HEK293T (cell line): ENCODE data around the gene MYL7.

ENCODE experiments used
- ARNT ChIP-seq: fragments of 450-650 bp; IDR thresholded peaks from 2 replicates; pipeline ENCODE4 v1.6.1; 2017; ENCODE audit warnings: mild to moderate bottlenecking
- BHLHE40 ChIP-seq: fragments of 450-650 bp; IDR thresholded peaks from 2 replicates; pipeline ENCODE4 v1.6.1; 2016; ENCODE audit warnings: mild to moderate bottlenecking, moderate library complexity, borderline replicate concordance
- CTBP1 ChIP-seq: fragments of 450-650 bp; IDR thresholded peaks from 2 replicates; pipeline ENCODE4 v1.6.1; 2016; ENCODE audit warnings: borderline replicate concordance
- ELF4 ChIP-seq: fragments of 450-650 bp; IDR thresholded peaks from 2 replicates; pipeline ENCODE4 v1.6.1; 2017; ENCODE audit warnings: antibody characterized with exemption
- FOXA1 ChIP-seq: fragments of 450-650 bp; IDR thresholded peaks from 2 replicates; pipeline ENCODE4 v1.6.1; 2016; ENCODE audit warnings: mild to moderate bottlenecking
- FOXK2 ChIP-seq: fragments of 450-650 bp; IDR thresholded peaks from 2 replicates; pipeline ENCODE4 v1.6.1; 2016; ENCODE audit warnings: mild to moderate bottlenecking
- FOXM1 ChIP-seq: fragments of 450-650 bp; IDR thresholded peaks from 2 replicates; pipeline ENCODE4 v1.6.1; 2017; ENCODE audit warnings: mild to moderate bottlenecking, borderline replicate concordance
- L3MBTL2 ChIP-seq: fragments of 450-650 bp; conservative IDR thresholded peaks from 2 replicates; pipeline ENCODE4 v1.6.1; 2016; ENCODE audit warnings: mild to moderate bottlenecking
- LEF1 ChIP-seq: fragments of 450-650 bp; IDR thresholded peaks from 2 replicates; pipeline ENCODE4 v1.6.1; 2017; ENCODE audit warnings: mild to moderate bottlenecking, borderline replicate concordance
- PKNOX1 ChIP-seq: fragments of 450-650 bp; IDR thresholded peaks from 2 replicates; pipeline ENCODE4 v1.6.1; 2016
- SP1 ChIP-seq: fragments of 450-650 bp; IDR thresholded peaks from 2 replicates; pipeline ENCODE4 v1.6.1; 2017
- TARDBP ChIP-seq: fragments of 450-650 bp; IDR thresholded peaks from 2 replicates; pipeline ENCODE4 v1.6.1; 2016
- ZNF384 ChIP-seq: fragments of 450-650 bp; IDR thresholded peaks from 2 replicates; pipeline ENCODE4 v1.6.1; 2016

- TF ChIP-seq FOXK2: no peak
- no peak for TF ChIP-seq ELF4
- TF ChIP-seq FOXM1: no peak
- no peak for TF ChIP-seq ZNF384
- no peak for TF ChIP-seq BHLHE40
- TF ChIP-seq FOXA1: no peak
- no peak for TF ChIP-seq LEF1
- TF ChIP-seq ARNT: no peak
- no peak for TF ChIP-seq TARDBP
- TF ChIP-seq CTBP1: no peak
- no peak for TF ChIP-seq L3MBTL2
- TF ChIP-seq SP1: no peak
- TF ChIP-seq PKNOX1: no peak
Observed at GRCh38 chr7:44131173-44132029, 9.7 kb downstream of the MYL7 start.
